Testis (tissue), 2 donors: ENCODE data around the gene RIPOR2.

ENCODE experiments used
- CTCF ChIP-seq, 3 experiments: fragments of 450-650 bp in 2 of 3; fragments of 200-600 bp in 1 of 3; sonication (generic) in 1 of 3; IDR thresholded peaks; one replicate each; pipeline ENCODE4 v1.5.1; 2016 to 2019; ENCODE audit warnings: antibody characterized with exemption in 3 of 3, mild to moderate bottlenecking in 2 of 3, moderate library complexity in 1 of 3
- POLR2A ChIP-seq: fragments of 450-650 bp; IDR thresholded peaks from one replicate; pipeline ENCODE4 v1.6.1; 2017; ENCODE audit warnings: antibody characterized with exemption, mild to moderate bottlenecking, moderate library complexity

DNA sequence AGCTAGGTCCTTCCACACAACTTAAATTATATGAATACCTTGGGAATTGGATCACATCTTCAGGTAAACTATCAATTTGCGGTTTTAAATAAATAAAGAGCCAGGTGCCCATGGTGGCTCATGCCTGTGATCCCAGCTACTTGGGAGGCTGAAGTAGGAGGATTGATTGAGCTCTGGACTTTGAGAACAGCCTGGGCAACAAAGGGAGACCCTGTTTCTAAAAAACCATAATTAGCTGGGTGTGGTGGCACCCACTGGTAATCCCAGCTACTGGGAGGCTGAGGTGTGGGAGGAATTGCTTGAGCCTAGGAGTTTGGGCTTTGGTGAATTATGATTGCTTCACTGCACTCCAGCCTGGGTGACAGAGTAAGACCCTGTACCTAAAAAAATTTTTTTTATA lies 157.6 kb downstream of the RIPOR2 start:
- TF ChIP-seq CTCF (IDR thresholded peaks at IDR 0.05) (no peak), POLR2A (no peak)
